GM19240 (cell line): ENCODE measurements around the gene KCNIP1.

ENCODE experiments used
- DNase-seq: peaks from one replicate; pipeline ENCODE4 v3.0.0; 2011; ENCODE audit warnings: low spot score; ENCODE audit not compliant: insufficient read length

Gene KCNIP1

GRCh38 chr5:170626507-170627150 lies 122.8 kb downstream of the KCNIP1 start:
- DNase-seq, result no peak

GRCh38 chr5:170627271-170627670 lies 123.5 kb downstream of the KCNIP1 start:
- DNase-seq, result no peak

- no peak for DNase-seq
Measured at GRCh38 chr5:170628028-170628427, 124.2 kb downstream of the KCNIP1 start.

- DNase-seq, result no peak
Measured at GRCh38 chr5:170628691-170629565, 125.1 kb downstream of the KCNIP1 start.

GRCh38 chr5:170629566-170630175 lies 125.9 kb downstream of the KCNIP1 start:
- DNase-seq, result no peak

GRCh38 chr5:170630226-170630625 lies 126.4 kb downstream of the KCNIP1 start:
- DNase-seq, result no peak

- DNase-seq, result no peak
Measured at GRCh38 chr5:170630711-170631141, 126.9 kb downstream of the KCNIP1 start.

GRCh38 chr5:170631466-170632195 lies 127.8 kb downstream of the KCNIP1 start:
- DNase-seq, result no peak

- DNase-seq, result no peak
Measured at GRCh38 chr5:170632266-170632984, 128.6 kb downstream of the KCNIP1 start.

- DNase-seq, result peak; percentile 54
Measured at GRCh38 chr5:170632985-170633234, 129.1 kb downstream of the KCNIP1 start.

- no peak for DNase-seq
Measured at GRCh38 chr5:170633235-170634081, 129.6 kb downstream of the KCNIP1 start.

- no peak for DNase-seq
Measured at GRCh38 chr5:170634256-170634990, 130.6 kb downstream of the KCNIP1 start.

- DNase-seq, result no peak
Measured at GRCh38 chr5:170635706-170636105, 131.9 kb downstream of the KCNIP1 start.

GRCh38 chr5:170636206-170636605 lies 132.4 kb downstream of the KCNIP1 start:
- no peak for DNase-seq

GRCh38 chr5:170636801-170637477 lies 133.1 kb downstream of the KCNIP1 start:
- DNase-seq, result no peak

- DNase-seq, result no peak
Measured at GRCh38 chr5:170638051-170638450, 134.2 kb downstream of the KCNIP1 start.

GRCh38 chr5:170638454-170639220 lies 134.8 kb downstream of the KCNIP1 start:
- DNase-seq, result peak; percentile 66

GRCh38 chr5:170639221-170639925 lies 135.6 kb downstream of the KCNIP1 start:
- no peak for DNase-seq
